Hypothalamus (tissue), 51 donors: ENCODE measurements around the gene RAB19.
"Not testable (repeated sequence)": the region's sequence is repeated elsewhere in the genome, so short reads cannot be mapped to it uniquely, and the experiment has no call there.

ENCODE experiments used
- DNase-seq, 51 donors: peaks; one replicate each; lab custom pipeline; 2025; lab: John Stamatoyannopoulos, UW

The RAB19 gene

DNA sequence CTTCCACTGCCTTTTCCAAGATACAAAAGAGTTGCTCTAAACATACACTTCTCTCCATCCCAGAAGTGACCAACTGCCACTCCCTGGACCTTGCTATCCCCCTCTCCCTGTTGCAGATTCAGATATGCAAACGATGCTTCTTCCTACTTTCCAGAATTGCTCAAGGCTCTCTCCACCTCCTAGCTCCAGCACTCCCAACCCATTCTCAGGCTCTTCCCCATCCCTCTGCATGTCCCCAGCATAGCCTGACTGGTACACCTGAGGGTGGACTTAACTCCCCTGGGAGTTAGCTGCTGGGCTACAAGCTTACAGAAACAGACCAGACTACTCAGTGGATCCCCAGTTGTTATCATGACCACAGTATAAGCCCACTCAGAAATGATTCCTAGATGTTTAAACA is 47.9 kb downstream of the RAB19 start:
- no peak for DNase-seq

DNA sequence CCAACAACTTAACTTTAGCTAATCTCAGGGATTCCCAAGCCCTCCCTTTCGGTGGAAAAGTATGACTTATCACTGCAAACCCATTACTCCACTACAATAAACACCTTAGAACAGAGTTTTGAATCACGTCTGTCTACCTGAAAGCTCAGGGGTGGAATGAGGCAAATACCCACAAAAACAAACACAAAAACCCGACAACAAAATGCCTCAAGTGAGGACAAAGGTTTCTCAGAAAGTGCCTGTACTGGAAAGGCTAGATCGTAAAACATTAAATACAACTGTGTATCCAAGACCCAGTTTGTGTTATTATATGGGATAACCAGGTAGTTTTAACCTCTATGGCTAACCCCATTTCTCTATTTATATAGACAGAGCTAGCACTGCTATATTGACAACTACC is 49.4 kb downstream of the RAB19 start:
- DNase-seq, result no peak

DNA sequence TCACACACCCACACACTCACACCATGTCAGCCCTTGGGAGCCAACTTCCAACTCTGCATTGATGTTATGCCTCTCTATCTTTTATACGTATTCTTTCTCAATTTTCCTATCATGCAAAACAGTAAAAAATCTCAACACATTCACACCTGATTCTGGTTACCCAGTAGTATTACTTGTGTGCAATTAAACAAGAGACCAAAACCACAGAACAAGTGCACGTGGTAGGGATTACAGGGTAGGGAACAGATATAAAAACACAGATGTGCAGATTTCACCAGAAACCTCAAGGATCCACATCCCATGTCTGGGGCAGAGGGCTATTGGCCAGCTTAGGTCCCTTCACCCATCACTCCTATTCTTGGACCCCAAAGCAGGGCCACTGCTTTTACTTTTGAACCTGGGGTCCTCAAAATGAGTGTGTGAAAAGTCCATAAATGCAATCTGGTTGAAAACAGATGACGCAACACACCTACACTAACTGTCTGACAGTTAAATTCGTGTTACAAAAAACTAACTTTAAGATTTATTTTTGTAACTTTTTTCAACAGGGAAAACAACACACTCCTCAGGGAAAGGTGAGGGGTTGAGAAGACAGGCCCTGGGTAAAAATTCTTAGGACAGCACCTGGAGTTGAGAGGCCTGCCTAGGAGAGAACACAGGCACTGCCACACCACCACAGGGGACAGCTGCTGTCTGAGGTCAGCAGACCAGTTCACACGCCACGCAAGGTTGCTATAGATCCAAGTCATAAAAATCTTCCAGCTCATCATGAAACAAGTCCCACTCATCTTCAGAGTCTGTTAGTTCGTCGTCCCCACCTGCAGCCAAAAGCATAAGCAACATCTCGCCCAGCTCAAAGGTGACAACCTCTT is 50.2 kb downstream of the RAB19 start:
- not testable (repeated sequence) for DNase-seq

DNA sequence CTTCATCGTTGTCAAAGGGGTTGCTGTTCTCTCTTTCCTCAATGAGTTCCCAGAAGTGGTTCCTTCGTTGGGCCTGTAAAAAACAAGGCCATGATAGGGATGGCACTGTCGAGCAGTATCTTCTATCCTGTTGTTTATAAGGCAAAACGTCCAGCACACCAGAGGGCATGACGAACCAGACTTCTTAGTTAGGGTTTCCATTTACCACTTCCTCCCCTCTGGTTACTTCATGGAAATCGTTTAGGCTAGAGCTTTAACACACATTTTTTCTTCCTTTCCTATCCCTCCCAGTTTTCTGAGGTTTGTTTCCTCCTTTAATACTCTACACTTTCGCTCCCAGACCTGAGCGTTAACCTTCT is 50.8 kb downstream of the RAB19 start:
- no peak for DNase-seq

DNA sequence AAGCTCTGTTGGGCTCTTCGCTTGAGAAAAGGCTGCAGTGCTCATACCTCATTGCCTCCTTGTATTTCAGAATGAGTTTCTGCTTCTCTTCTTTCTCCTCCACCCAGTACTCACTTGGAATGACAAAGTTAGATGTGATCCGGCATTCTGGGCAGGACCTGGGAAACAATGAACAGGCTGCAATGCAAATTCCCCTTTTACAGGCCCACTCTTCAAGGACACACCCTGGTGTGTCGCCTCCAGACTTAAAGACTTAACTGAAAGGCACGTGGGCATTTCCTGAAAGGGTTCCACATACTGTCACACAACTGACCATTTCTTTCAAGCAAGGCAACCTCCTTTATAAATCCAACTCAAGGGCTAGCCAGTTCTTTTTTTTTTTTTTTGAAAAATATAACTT is 51.9 kb downstream of the RAB19 start:
- DNase-seq, result no peak

DNA sequence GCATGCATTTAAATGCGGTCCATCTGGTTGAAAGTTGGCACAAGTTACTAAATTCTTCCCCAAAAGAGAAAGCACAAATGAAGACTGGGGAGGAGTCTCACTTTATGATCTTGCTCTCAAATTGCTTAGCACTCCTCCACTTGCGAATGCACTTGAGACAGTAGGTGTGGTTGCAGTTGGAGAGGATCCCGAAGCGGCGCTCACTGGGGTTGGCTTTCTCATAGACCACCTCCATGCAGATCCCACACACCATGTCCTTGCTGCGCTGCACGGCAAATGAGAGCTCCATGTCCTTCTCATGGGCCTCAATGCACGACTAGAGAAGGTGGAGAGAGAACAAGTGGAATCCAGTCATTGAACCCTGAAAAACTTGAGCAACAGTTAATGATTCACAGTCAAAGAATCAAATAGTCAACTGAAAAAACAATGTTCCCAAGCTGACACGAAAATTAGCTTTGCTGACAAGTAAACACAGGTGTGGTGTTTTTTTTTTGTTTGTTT is 52.7 kb downstream of the RAB19 start:
- peak in 1 of 51 donors; percentile 26 for DNase-seq

DNA sequence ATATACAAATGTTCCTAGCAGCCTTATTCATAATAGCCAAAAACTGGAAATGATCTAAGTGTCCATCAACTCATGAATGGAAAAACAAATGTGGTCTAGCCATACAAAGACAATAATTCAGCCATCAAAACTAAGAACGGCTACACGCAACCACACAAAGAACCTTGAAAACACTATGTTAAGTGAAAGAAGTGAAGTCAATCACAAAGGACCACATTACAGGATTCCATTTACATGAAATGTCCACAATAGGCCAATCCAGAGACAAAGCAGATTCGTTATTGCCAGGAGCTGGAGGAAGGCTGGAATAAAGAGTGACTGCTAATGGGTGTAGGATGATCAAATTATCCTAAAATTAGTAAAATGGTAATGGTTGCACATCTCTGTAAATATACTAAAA is 54.3 kb downstream of the RAB19 start:
- DNase-seq, result no peak

DNA sequence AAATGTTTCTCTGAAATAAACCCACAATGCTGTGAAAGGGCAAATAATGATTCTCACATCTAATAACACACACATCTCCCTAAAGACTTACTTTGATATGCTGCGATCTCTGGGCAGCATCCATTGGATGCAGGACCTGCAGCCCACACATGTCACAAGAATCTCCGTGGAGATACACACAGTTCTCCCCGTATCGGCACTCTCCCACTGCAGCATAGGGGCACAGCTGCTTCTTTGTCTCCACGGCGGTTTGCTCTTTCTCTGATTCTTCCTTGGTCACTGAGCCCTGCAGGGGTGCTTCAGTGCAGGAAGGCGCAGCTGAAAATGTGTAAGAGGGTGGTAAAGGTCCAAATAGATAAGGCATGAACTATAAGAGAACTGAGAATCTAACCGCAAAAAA is 55.1 kb downstream of the RAB19 start:
- DNase-seq, result no peak

DNA sequence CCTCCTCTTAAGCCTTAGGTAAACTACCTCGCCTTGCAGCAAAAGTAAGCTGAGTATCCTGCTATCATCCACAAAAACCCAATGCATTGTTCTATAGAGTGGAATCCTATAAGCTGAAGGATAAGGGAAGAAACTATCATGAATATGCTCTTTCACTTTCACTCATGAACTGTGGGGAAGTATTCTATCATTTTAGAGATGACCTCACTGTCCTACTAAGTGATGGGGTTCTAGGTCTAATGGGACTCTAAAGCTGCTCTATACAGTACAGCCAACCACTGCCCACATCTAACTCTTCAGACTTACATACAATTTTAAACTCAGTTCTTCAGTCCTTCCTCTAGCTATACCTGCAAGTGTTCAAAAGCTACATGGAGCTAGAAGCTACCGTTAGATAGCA is 59.3 kb downstream of the RAB19 start:
- DNase-seq, result no peak

DNA sequence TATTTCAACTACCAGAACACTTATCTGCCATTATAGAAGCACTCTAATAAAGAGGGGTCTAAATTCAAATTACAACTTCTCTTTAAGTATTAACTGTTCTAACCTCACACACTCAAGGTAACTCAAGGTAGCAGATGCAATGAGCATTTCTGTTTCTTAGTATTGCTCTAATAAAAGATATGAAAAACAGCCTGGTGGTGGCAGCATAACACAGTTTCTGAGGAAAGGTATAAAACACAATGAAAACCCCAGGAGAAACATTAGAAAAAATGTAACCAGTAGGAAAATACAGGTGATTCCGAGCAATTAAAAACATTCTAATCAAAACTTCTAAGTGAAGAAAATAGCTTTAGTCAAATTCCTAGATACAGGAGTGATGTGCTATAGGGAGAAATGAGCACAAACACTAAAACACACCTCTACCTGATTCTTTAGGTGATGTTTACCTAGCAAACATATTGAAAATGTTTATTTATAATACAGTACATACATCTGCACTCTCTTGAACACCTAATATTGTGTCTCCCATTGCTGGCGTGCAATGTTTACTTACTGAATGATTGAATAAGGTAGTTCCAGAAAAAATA is 72.0 kb downstream of the RAB19 start:
- peak in 3 of 51 donors; percentile 1 to 46 (median 4) for DNase-seq

DNA sequence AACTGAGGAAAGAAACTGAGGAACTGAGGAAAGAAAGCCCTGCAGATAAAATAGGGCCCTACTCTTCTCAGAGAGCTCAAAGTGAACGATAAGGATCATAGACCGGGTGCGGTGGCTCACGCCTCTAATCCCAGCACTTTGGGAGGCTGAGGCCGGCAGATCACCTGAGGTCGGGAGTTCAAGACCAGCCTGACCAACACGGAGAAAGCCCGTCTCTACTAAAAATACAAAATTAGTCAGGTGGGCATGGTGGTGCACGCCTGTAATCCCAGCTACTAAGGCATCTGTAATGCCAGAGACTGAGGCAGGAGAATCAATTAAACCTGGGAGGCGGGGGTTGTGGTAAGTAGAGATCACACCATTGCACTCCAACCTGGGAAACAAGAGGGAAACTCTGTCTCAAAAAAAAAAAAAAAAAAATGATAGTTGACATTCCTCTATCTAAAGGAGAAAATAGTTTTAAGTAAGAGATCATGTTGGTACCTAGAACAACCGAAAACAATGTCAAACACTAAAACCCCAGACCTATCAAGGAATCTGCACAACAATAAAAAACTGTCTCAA is 72.9 kb downstream of the RAB19 start:
- no peak for DNase-seq
